Measurements from ENCODE around the gene SPOP. TPM values are rescaled to one million over a fixed set of nuclear protein-coding genes. Genes with fewer than 3 reads are reported as not detected.

SPOP gene
- total RNA-seq, 4 donors from 2014 or later: 72.2 to 81.3 (median 74.7) TPM

DNA sequence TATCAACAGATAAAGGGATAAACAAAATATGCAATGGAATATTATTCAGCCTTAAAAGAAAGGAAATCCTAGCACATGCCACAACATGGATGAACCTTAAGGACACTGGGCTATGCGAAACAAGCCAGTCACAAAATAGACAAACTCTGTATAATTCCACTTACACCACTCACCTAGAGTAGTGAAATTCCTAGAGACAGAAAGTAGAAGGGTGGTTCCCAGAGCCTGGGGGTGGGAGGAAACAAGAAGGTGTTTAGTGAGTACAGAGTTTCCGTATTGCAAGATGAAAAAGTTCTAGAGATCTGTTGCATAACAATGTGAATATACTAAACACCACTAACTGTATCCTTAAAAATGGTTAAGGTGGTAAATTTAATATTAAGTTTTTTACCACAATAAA is 10.0 kb downstream of the SPOP start:
- Histone ChIP-seq H3K9me3 (no peaks in the 10 kb centered on the region), H3K4me1 (peaks cover 0 to 13% (median 2%) of the 10 kb centered on the region in 4 donors), H3K36me3 (peaks cover 0 to 3% (median 0%) of the 10 kb centered on the region in 3 donors), H3K27ac (no peak overlapping the region), H3K4me3 (no peak overlapping the region), H3K27me3 (no peaks in the 10 kb centered on the region)
- TF ChIP-seq, protein P1, sequence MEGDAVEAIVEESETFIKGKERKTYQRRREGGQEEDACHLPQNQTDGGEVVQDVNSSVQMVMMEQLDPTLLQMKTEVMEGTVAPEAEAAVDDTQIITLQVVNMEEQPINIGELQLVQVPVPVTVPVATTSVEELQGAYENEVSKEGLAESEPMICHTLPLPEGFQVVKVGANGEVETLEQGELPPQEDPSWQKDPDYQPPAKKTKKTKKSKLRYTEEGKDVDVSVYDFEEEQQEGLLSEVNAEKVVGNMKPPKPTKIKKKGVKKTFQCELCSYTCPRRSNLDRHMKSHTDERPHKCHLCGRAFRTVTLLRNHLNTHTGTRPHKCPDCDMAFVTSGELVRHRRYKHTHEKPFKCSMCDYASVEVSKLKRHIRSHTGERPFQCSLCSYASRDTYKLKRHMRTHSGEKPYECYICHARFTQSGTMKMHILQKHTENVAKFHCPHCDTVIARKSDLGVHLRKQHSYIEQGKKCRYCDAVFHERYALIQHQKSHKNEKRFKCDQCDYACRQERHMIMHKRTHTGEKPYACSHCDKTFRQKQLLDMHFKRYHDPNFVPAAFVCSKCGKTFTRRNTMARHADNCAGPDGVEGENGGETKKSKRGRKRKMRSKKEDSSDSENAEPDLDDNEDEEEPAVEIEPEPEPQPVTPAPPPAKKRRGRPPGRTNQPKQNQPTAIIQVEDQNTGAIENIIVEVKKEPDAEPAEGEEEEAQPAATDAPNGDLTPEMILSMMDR (IDR thresholded peaks at IDR 0.05): no peak
- TF ChIP-seq POLR2A (IDR thresholded peaks at IDR 0.05): no peak
- no peak for DNase-seq

DNA sequence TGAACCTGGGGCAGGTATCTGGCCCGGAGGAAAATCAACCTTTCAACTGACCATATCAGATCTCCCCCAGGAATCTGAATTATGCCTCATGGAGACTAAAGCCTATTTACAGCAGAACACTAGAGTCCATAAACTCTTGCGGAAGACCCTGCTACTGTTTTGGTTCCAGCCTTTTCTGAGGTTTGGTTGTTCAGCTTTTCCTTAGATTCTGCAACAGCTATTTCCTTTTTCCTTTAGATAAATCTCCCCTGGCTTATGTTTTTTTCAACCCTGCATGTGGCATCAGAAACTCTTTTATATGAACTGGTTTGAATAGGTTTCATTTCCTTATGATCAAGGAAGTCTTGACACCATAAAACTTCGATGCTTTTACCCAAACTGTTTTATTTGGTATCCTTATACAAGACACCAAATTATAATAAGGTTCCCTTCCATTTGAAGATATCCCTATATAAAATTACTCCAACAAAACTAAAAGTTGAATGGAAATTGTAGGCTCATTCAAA is 13.1 kb downstream of the SPOP start:
- TF ChIP-seq POLR2A (IDR thresholded peaks at IDR 0.05): no peak
- TF ChIP-seq, protein P1 (IDR thresholded peaks at IDR 0.05): no peak
- no peak overlapping the region for H3K27ac ChIP-seq
- H3K27me3 ChIP-seq: no peaks in the 10 kb centered on the region
- no peak overlapping the region for H3K4me3 ChIP-seq
- peaks cover 0 to 10% (median 0%) of the 10 kb centered on the region in 4 donors for H3K4me1 ChIP-seq
- DNase-seq: no peak
- no peaks in the 10 kb centered on the region for H3K9me3 ChIP-seq
- H3K36me3 ChIP-seq: peaks cover 0 to 8% (median 0%) of the 10 kb centered on the region in 3 donors

DNA sequence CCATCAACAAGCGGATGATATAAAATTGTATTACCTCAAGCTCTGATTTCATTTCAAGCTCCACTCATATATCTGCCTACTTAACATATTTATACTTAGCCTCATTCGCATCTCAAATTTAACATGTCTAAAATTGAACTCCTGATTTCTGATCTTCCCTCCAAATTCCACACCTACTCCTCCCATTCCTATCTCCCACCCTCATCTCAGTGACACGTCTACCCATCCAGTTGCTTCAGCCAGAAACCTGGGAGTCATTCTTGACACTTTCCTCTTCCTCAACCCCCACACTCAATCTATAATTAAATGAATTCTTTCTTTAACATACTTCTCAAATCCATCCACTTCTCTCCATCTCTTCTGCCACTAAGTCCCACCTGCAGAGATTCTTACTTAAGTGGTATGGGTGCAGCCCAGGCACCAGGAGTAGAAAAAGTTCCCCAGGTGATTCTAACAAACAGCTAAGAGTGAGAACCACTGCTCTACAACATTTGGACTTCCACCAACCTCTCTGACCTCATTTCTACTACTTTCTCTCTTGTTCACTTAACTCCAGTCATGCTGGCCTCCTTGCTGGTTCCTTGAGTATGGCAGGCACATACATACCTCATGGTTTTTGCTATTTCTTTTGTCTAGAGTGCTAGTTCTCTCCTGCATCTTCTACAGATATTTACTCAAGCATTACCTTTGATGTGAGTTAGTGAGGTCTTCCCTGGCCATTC is 18.1 kb downstream of the SPOP start:
- Histone ChIP-seq H3K27ac (no peak overlapping the region), H3K4me1 (peaks cover 0 to 10% (median 0%) of the 10 kb centered on the region in 4 donors), H3K9me3 (no peaks in the 10 kb centered on the region), H3K36me3 (peaks cover 0 to 5% (median 0%) of the 10 kb centered on the region in 3 donors), H3K4me3 (no peak overlapping the region), H3K27me3 (no peaks in the 10 kb centered on the region)
- DNase-seq: no peak
- TF ChIP-seq POLR2A (IDR thresholded peaks at IDR 0.05): no peak
- TF ChIP-seq, protein P1 (IDR thresholded peaks at IDR 0.05): no peak

DNA sequence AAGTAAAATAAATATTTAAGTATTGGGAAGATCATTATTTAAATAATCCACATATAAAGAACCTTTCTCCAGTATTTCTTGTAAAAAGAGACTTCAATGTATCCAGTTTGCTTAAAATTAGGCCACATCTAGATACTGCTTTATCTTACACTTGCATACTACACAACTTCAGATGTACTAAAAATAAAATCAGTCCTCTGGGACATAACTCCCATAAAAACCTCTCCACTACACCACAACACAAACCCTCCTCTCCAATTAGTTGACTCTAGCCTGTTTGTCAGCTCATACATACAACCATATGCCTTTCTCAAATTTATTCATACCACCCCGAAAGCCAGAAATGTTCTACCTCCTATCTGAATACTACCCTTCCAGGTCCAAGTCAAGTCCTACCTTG is 21.6 kb downstream of the SPOP start:
- no peaks in the 10 kb centered on the region for H3K27me3 ChIP-seq
- H3K4me3 ChIP-seq: no peak overlapping the region
- TF ChIP-seq, protein P1 (IDR thresholded peaks at IDR 0.05): no peak
- no peak for TF ChIP-seq POLR2A (IDR thresholded peaks at IDR 0.05)
- no peak overlapping the region for H3K27ac ChIP-seq
- DNase-seq: no peak
- H3K36me3 ChIP-seq: no peaks in the 10 kb centered on the region
- no peaks in the 10 kb centered on the region for H3K9me3 ChIP-seq
- H3K4me1 ChIP-seq: no peaks in the 10 kb centered on the region

DNA sequence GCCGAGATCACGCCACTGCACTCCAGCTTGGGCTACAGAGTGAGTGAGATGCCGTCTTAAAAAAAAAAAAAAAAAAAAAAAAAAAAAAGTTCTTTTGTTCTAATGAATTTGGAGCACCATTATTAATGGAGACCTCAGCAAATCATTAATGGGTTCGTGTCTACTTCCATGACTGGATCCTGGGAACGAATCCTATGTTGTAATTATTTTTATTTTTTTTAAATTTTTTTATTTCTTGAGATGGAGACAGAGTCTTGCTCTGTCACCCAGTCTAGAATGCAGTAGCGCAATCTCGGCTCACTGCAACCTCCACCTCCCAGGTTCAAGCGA is 30.7 kb downstream of the SPOP start:
- TF ChIP-seq, protein P1 (IDR thresholded peaks at IDR 0.05): no peak
- TF ChIP-seq POLR2A (IDR thresholded peaks at IDR 0.05): no peak
- no peak overlapping the region for H3K4me3 ChIP-seq
- no peaks in the 10 kb centered on the region for H3K9me3 ChIP-seq
- peak overlapping the region in 1 of 4 donors; percentile 75 for H3K27ac ChIP-seq
- H3K4me1 ChIP-seq: peaks cover 0 to 8% (median 0%) of the 10 kb centered on the region in 4 donors
- no peaks in the 10 kb centered on the region for H3K27me3 ChIP-seq
- no peak for DNase-seq
- no peaks in the 10 kb centered on the region for H3K36me3 ChIP-seq
